ENCODE measurements around the gene PTPRN2.

Gene PTPRN2

GRCh38 chr7:157560710-157561522, 1026.7 kb downstream of the PTPRN2 start:
- no peak for DNase-seq

- no peak for DNase-seq
Measured at GRCh38 chr7:157560258-157560654, 1027.4 kb downstream of the PTPRN2 start.

- DNase-seq, result no peak
Measured at GRCh38 chr7:157559596-157560257, 1027.9 kb downstream of the PTPRN2 start.

- DNase-seq, result no peak
Measured at GRCh38 chr7:157558875-157559595, 1028.6 kb downstream of the PTPRN2 start.

- DNase-seq, result no peak
Measured at GRCh38 chr7:157558516-157558874, 1029.1 kb downstream of the PTPRN2 start.

- DNase-seq, result no peak
Measured at GRCh38 chr7:157558061-157558460, 1029.6 kb downstream of the PTPRN2 start.

- DNase-seq, result no peak
Measured at GRCh38 chr7:157557263-157557662, 1030.4 kb downstream of the PTPRN2 start.

GRCh38 chr7:157556642-157556944, 1031.0 kb downstream of the PTPRN2 start:
- no peak for DNase-seq

GRCh38 chr7:157555944-157556641, 1031.5 kb downstream of the PTPRN2 start:
- no peak for DNase-seq

- no peak for DNase-seq
Measured at GRCh38 chr7:157555313-157555712, 1032.3 kb downstream of the PTPRN2 start.

- DNase-seq, result no peak
Measured at GRCh38 chr7:157554393-157555238, 1033.0 kb downstream of the PTPRN2 start.

- no peak for DNase-seq
Measured at GRCh38 chr7:157553256-157553655, 1034.4 kb downstream of the PTPRN2 start.

- no peak for DNase-seq
Measured at GRCh38 chr7:157552295-157552993, 1035.2 kb downstream of the PTPRN2 start.

- no peak for DNase-seq
Measured at GRCh38 chr7:157551325-157552070, 1036.1 kb downstream of the PTPRN2 start.

GRCh38 chr7:157550300-157551275, 1037.0 kb downstream of the PTPRN2 start:
- no peak for DNase-seq

GRCh38 chr7:157549612-157550299, 1037.9 kb downstream of the PTPRN2 start:
- no peak for DNase-seq

- no peak for DNase-seq
Measured at GRCh38 chr7:157548691-157549303, 1038.8 kb downstream of the PTPRN2 start.

- no peak for DNase-seq
Measured at GRCh38 chr7:157547611-157548010, 1040.0 kb downstream of the PTPRN2 start.

- DNase-seq, result no peak
Measured at GRCh38 chr7:157547102-157547501, 1040.5 kb downstream of the PTPRN2 start.
